Ramos (cell line): ENCODE data around the gene MYL3.

ENCODE experiments used
- in situ Hi-C: fragments of 300-500 bp; cut with MboI; formaldehyde crosslinking; loops from one replicate; pipeline ENCODE4 v1.14.3; 2022; ENCODE audit warnings: low sequenced_read_pairs; ENCODE audit not compliant: unreplicated experiment

MYL3 gene

DNA sequence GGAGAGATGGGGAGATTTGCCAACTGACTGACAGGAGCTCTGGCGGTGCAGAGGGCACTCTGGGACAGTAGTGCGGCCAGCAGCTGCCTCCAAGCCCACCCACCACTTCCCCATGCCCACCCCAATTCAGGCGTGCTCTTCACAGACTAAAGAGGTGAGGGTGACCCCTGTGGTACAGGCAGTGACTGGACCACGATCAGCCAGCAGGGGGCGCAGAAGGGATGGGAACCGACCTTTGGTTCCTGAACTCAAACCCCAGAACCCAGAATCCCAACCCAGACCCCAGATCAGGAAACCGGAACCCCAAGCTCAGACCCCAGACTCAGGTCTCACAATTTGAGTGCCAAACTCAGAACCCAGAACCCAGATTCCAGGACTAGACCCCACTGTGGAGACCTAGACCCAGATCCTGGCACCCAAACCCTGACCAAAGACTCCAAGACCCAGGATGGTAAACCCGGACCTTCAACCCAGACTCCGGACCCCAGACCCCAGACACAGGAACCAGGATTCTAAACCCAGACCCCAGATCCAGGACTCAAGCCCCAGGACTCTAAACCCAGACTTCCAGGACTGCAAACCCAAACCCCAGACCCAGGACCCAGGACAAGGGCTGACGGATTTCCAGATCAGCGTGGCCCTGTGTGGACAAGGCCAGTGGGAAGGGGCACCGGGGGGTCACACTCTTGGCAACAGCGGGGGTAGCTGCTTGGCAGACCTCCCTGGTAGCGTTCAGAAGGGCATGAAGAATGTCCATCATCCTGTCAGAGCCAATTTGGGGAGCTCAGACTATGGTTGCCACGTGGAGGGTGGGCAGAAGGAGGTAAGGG is 3.7 kb upstream of the MYL3 start:
- in situ Hi-C loops = loop anchor here (10.0 kb wide), 1 partner anchor 508 kb away; no protein-coding TSS in a partner anchor

DNA sequence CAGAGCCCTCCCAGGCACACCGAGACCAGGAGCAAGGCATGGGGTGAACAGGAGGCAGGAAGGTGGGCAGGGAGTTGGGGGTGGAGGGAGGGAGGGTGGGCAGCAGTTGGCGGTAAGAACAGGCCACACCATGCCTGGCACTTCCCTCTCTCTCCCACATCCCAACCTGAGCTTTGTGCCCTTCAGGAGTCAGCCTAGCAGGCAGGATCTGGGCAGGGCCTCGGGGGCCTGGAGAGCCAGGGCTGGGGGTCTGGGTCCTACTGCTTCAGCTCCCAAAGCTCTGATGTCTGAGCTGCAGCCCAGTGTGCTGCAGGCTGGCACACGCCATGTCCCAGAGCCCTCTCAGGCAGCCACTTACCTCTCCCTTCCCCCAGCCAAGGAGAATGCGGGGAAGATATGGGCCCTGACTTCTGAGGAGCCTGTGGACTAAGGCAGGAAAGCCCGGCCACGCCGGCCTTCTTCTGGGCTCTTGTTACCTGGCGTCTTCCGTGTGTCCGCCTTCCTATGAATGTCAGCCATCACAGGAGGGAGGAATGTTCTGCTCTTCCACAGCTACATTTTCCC is 2.9 kb upstream of the MYL3 start:
- in situ Hi-C loops = loop anchor here (10.0 kb wide), 1 partner anchor 509 kb away; no protein-coding TSS in a partner anchor

DNA sequence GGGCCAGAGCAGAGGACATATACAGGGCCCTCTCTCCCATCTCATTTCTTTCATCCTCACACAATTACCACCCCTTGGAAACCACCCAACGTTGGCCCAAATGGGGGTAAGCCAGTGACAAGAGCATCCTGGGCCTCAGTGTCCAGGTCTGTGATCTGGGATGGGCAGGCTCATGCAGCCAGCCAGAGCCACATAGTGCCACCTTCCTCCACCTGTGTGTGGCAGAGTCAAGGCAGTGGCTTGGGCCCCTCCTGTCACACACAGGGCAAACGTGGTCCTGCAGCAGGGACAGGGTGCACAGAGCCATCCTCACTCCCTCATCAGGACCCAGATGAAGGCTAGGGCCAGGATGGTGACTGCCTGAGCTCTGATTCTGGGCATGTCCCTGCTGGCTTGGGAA is 2.3 kb upstream of the MYL3 start:
- in situ Hi-C loops = loop anchor here (10.0 kb wide), 1 partner anchor 509 kb away; no protein-coding TSS in a partner anchor

DNA sequence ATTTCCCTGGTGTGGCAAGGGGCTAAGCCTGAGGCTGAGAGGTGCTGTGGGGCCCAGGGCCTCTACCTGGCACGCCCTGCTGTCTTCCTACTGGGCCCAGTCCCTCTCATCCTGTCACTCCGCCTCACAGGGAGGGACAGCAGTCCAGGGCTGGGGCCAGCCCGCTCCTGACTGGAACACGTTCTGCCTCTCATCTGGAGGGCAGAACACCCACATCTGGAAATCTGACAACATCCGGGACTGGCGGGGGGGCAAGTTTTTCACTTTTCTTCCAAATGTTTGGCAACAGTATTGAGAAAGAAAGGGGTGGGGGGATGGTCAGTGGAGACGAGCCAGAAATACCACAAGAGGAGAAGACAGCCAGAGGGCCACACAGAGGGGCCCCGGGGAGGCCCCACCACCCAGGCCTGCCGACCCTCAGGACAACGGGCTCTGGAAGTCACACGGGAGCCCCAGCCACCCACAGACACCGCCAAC is 1.8 kb upstream of the MYL3 start:
- in situ Hi-C loops = loop anchor here (10.0 kb wide), 1 partner anchor 510 kb away; no protein-coding TSS in a partner anchor

DNA sequence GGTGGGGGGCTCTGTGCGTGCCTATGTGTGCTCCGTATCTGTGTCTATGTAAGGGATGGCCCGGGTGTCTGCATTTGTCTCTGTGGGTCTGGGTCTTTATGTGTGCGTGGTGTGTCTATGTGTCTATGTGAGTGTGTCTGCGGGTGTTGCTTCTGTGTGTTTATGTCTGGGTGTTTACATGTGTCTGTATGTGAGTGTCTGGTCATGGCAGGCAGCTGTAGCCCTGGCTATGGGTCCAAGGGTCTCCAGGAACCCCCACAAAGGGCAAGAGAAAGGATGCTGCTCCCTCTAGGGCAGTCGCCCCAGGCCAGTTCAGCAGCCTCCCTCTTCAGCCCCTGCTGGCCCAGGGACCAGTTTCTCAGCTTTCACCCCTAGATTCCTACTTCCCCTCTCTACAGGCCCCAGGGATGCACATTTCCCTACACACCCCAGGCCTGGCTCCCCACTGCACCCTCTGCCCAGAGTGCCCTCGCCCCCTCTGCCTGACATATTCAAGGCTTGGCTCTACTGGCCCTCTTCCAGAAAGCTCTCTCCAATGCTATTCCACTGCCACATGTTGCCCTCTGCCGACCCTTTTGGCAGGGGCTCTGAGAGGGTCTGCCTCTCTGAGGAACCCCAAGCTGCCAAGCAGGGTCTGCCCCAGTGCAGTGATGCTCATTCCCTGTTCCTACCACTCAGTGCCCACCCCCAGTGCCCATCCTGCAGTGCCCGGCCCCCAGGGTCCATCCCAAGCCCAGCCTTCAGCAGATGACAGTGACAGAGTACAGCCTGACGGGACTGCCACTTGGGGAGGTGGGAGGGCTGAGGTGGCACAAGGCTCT is 1.0 kb upstream of the MYL3 start:
- in situ Hi-C loops = loop anchor here (10.0 kb wide), 1 partner anchor 511 kb away; no protein-coding TSS in a partner anchor

- in situ Hi-C loops = loop anchor here (10.0 kb wide), 1 partner anchor 512 kb away; no protein-coding TSS in a partner anchor
These were observed 747 bp downstream of the MYL3 start for GRCh38 chr3:46862369-46863025.

DNA sequence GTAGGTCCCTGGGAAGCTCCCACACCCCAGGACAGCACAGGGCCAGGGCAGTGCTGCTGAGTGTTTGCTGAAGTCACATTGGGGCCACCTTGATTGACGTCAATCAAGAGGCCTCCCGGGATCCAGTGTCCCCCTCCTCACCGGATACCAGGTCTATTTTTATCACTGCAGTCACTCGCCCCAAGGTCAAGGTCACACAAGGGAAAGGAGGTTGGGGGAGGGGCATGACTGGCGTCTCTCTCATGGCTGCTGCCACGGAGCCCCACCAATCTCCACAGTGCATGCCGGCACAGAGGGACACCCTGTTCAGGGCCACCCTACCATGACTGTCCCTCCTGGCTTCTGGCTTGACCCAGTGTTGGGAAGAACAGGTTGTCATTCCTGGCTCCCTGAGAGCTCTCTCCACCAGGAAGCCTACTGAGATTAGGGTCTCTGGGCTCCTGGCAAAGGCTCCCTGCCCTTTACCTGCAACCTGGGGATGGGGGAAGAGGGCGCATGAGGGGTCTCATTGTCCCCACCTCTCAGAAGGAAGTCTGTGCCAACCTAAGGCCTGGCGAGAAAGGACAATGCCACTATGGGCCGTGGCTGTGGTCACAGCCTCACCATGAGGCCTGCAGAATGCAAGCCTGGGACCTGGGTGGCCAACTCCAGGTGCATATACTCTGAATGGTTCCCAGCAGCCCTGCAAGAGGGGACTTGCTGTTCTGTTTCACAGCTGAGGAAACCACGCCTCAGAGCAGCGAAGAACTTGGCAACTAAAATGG is 1.5 kb downstream of the MYL3 start:
- in situ Hi-C loops = loop anchor here (10.0 kb wide), 1 partner anchor 513 kb away; no protein-coding TSS in a partner anchor

GRCh38 chr3:46860810-46861604 is 2.2 kb downstream of the MYL3 start:
- in situ Hi-C loops = loop anchor here (10.0 kb wide), 1 partner anchor 514 kb away; no protein-coding TSS in a partner anchor

DNA sequence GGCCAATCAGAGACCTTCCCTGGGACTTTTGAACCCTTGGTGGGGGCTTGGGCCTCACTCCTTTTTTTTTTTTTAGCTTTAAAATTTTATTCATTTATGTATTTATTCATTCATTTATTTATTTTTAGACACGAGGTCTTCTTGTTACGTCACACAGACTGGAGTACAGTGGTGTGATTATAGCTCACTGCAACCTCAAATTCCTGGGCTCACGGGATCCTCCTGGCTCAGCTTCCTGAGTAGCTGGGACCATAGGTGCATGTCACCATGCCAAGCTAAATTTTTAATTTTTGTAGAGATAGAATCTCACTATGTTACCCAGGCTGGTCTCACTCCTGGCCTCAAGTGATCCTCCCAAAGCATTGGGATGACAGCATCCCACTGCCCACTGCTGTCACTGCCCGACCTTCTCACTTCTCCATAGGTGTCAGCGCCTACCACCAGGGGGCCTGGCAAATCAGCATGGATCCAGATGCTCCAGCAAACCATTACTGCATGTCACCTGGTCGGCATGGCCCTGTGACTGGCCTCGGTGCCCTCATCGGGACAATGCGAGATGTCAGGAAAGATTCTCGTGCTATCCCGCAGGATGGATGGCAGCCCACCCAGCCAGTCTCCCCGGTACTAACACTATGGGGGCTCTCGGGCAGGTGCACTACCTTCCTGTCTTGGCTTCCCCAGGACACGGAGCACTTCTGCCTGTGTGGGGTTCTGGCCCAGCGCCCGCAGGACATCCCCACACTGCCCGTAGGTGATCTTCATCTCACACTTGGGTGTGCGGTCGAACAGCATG is 3.0 kb downstream of the MYL3 start:
- in situ Hi-C loops = loop anchor here (10.0 kb wide), 1 partner anchor 515 kb away; no protein-coding TSS in a partner anchor

DNA sequence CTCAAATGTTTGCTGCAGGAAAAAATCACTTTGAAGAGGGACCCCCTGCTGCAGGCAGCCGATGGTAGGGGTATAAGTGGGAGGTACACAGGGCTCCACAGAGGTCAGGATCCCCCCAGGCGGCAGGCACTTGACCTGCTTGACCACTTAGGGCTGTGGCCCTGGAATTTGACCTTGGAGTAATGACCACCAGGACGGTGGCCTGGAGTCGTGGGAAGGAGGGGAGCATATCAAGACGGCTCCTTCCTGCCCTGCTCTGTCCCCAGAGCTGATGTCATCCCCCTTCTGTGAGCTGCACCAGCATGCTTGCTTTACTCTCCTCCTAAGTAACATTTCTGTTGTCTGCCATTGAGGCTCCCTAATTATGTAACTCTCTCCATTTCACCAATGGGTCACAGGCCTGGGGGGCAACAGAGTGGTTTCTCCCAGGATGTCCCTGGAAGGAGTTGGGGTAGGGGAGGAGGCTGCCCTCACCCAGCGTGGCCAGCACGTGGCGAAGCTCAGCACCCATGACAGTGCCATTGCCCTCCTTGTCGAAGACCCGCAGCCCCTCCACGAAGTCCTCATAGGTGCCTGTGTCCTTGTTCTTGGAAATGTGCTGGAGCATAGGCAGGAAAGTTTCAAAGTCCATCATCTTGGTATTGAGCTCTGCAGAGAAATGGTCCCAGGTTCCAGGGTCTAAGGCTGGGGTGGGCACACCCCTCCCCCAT is 4.1 kb downstream of the MYL3 start:
- in situ Hi-C loops = no loop called here

DNA sequence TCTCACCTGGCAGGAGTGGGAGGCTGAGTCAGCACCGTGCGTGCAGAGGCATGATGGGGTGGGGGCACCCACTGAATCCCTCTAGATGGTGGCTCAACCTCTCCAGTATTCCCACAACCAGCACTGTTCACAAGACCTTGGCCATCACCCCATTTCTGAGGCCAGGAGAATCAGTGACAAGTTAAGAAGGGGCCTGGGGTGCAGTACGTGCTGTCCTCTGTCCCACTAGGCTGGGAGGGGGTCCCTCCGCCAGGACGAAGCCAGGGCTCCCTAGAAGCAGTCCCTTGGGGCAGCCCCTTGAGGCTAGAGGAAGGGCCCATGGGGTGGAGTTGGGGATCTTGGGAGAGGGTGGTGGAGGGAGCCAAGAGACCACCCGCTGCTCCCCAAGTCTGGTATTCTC is 4.8 kb downstream of the MYL3 start:
- in situ Hi-C loops = no loop called here

GRCh38 chr3:46857485-46858341 is 5.5 kb downstream of the MYL3 start:
- in situ Hi-C loops = no loop called here

GRCh38 chr3:46856576-46857471 is 6.4 kb downstream of the MYL3 start:
- in situ Hi-C loops = no loop called here

DNA sequence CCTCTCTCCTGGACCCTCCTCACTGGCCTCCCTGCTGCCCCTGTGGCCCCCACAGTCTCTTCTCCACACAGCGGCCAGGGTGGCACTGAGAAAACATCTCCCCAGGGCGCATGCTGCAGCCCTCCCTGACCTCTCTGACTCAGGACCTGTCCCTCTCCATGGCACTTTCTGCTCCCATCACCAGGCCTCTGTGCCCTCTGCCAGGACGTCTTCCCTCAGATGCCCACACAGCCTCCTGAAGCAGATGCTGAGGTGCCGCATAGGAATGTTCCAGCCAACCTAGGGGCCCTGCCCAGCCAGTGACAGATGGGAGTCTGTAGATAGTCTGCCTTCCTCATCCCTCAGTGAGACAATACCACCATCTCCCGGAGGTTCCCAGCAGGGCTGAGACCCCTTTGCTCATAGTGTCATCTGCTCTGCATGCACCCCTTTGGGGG is 8.7 kb downstream of the MYL3 start:
- in situ Hi-C loops = no loop called here
